ENCODE results near the gene FGL2. TPM values are rescaled to one million over a fixed set of nuclear protein-coding genes. Genes with fewer than 3 reads are reported as not detected.

FGL2 gene
- total RNA-seq, 1 donor = under 0.01 TPM

- Histone ChIP-seq H3K9me3 (ENCODE audit: low read depth, low read length) (no peaks in the 10 kb centered on the region), H2AFZ (ENCODE audit: low read length) (no peak overlapping the region), H3K4me3 (ENCODE audit: insufficient read depth, low read length) (no peak overlapping the region), H3K79me2 (ENCODE audit: insufficient read depth, low read length) (no peaks in the 10 kb centered on the region), H3K27me3 (ENCODE audit: insufficient read depth, low read length) (no peaks in the 10 kb centered on the region), H3K27ac (ENCODE audit: low read depth, low read length) (no peak overlapping the region), H4K20me1 (ENCODE audit: insufficient read depth, low read length) (no peaks in the 10 kb centered on the region), H3K4me2 (ENCODE audit: insufficient read depth, low read length) (no peak overlapping the region), H3K36me3 (ENCODE audit: insufficient read depth, low read length) (no peaks in the 10 kb centered on the region), H3K4me1 (ENCODE audit: insufficient read depth, low read length) (peaks cover 16% of the 10 kb centered on the region)
- TF ChIP-seq CTCF (IDR thresholded peaks at IDR 0.05; ENCODE audit: extremely low read depth, low read depth, low read length) = no peak
- no peak for DNase-seq (ENCODE audit: insufficient read length, low spot score, missing footprints)
Measured at GRCh38 chr7:77242068-77242467, 42.4 kb upstream of the FGL2 start.

GRCh38 chr7:77239471-77239870 is 39.9 kb upstream of the FGL2 start:
- DNase-seq (ENCODE audit: insufficient read length, low spot score, missing footprints) = no peak
- H2AFZ ChIP-seq (ENCODE audit: low read length) = no peak overlapping the region
- H3K27me3 ChIP-seq (ENCODE audit: insufficient read depth, low read length) = no peaks in the 10 kb centered on the region
- H3K9me3 ChIP-seq (ENCODE audit: low read depth, low read length) = no peaks in the 10 kb centered on the region
- no peak overlapping the region for H3K27ac ChIP-seq (ENCODE audit: low read depth, low read length)
- no peak for TF ChIP-seq CTCF (IDR thresholded peaks at IDR 0.05; ENCODE audit: extremely low read depth, low read depth, low read length)
- no peaks in the 10 kb centered on the region for H4K20me1 ChIP-seq (ENCODE audit: insufficient read depth, low read length)
- H3K36me3 ChIP-seq (ENCODE audit: insufficient read depth, low read length) = no peaks in the 10 kb centered on the region
- peaks cover 17% of the 10 kb centered on the region for H3K4me1 ChIP-seq (ENCODE audit: insufficient read depth, low read length)
- no peaks in the 10 kb centered on the region for H3K79me2 ChIP-seq (ENCODE audit: insufficient read depth, low read length)
- no peak overlapping the region for H3K4me2 ChIP-seq (ENCODE audit: insufficient read depth, low read length)
- H3K4me3 ChIP-seq (ENCODE audit: insufficient read depth, low read length) = no peak overlapping the region

GRCh38 chr7:77238703-77239136 is 39.1 kb upstream of the FGL2 start:
- peak; percentile 56 for DNase-seq (ENCODE audit: insufficient read length, low spot score, missing footprints)
- H3K27me3 ChIP-seq (ENCODE audit: insufficient read depth, low read length) = no peaks in the 10 kb centered on the region
- H3K4me1 ChIP-seq (ENCODE audit: insufficient read depth, low read length) = peaks cover 17% of the 10 kb centered on the region
- H3K27ac ChIP-seq (ENCODE audit: low read depth, low read length) = no peak overlapping the region
- H3K4me3 ChIP-seq (ENCODE audit: insufficient read depth, low read length) = no peak overlapping the region
- no peak overlapping the region for H2AFZ ChIP-seq (ENCODE audit: low read length)
- TF ChIP-seq CTCF (IDR thresholded peaks at IDR 0.05; ENCODE audit: extremely low read depth, low read depth, low read length) = no peak
- no peak overlapping the region for H3K4me2 ChIP-seq (ENCODE audit: insufficient read depth, low read length)
- H3K79me2 ChIP-seq (ENCODE audit: insufficient read depth, low read length) = no peaks in the 10 kb centered on the region
- no peaks in the 10 kb centered on the region for H3K36me3 ChIP-seq (ENCODE audit: insufficient read depth, low read length)
- no peaks in the 10 kb centered on the region for H4K20me1 ChIP-seq (ENCODE audit: insufficient read depth, low read length)
- H3K9me3 ChIP-seq (ENCODE audit: low read depth, low read length) = no peaks in the 10 kb centered on the region

GRCh38 chr7:77235276-77235675 is 35.7 kb upstream of the FGL2 start:
- Histone ChIP-seq H3K4me3 (ENCODE audit: insufficient read depth, low read length) (no peak overlapping the region), H3K27ac (ENCODE audit: low read depth, low read length) (peak overlapping the region; percentile 4), H3K4me1 (ENCODE audit: insufficient read depth, low read length) (peaks cover 24% of the 10 kb centered on the region), H3K27me3 (ENCODE audit: insufficient read depth, low read length) (no peaks in the 10 kb centered on the region), H3K79me2 (ENCODE audit: insufficient read depth, low read length) (no peaks in the 10 kb centered on the region), H3K9me3 (ENCODE audit: low read depth, low read length) (no peaks in the 10 kb centered on the region), H3K4me2 (ENCODE audit: insufficient read depth, low read length) (no peak overlapping the region), H2AFZ (ENCODE audit: low read length) (no peak overlapping the region), H3K36me3 (ENCODE audit: insufficient read depth, low read length) (no peaks in the 10 kb centered on the region), H4K20me1 (ENCODE audit: insufficient read depth, low read length) (no peaks in the 10 kb centered on the region)
- no peak for TF ChIP-seq CTCF (IDR thresholded peaks at IDR 0.05; ENCODE audit: extremely low read depth, low read depth, low read length)
- no peak for DNase-seq (ENCODE audit: insufficient read length, low spot score, missing footprints)
